ENCODE results near the gene SEPTIN11. TPM values are rescaled to one million over a fixed set of nuclear protein-coding genes. Genes with fewer than 3 reads are reported as not detected.

Gene SEPTIN11
- total and polyA plus RNA-seq, 2 of the 4 experiments (the other 2 are of a cell fraction) = 267 to 573 TPM

DNA sequence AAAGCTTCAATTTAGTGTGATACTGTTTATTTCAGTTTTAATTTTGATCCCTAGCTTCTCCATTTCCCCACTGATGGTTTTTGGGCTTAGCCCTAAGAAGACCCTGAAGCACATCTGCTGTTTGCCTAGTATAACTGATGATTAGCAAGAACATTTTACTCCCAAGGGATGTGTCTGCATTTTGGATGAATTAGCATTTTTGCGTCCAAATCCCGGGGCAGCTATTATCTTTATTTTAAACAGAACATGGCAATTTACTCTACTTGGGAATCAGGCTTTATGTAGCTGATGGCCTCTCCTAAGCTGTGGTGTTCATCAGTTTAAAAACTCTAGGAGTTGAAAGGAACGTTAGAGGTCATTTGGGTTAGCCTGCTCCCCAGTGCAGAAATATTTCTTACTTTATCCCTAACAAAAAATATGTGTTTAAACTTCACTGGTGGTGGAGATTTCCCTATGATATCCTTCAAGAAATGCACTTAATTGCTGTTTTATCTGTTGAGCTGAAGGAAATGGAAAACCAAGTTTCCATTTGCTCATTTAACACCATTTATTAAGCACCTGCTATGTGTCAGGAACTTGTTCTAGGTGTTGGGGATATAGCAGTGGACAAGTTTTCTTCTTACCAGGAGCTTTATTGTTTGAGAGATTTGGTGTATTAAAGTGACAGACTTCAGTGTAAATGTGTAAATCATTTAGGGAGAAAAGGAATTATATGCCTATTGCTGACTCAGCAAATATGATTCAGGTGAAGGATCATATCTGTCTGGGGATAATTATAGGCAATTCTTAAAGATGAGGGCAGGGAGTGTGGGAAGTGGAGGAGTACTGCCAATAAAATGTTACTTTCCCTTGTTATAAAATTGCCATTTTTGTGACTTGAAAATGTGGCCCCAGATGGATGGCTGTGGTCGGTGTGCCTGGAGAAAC lies 3.4 kb downstream of the SEPTIN11 start:
- no TSS peak for BruUV-seq (replicated peaks)

More for the DNA sequence above, 3.4 kb downstream of the SEPTIN11 start:
- H3K4ac ChIP-seq (ENCODE audit: low read depth, low read length) = no peak overlapping the region
- H4K8ac ChIP-seq (ENCODE audit: low read depth in 2 of 2, low read length in 2 of 2) = no peak overlapping the region
- intact Hi-C loops (cut with micrococcal nuclease) = loop anchor here (5.0 kb wide), 2 partner anchors 69 to 204 kb away; partner anchors contain the start of gene CCNG2
- H3K27me3 ChIP-seq (ENCODE audit: control insufficient read depth, insufficient read depth, low read length) = no peaks in the 10 kb centered on the region
- peaks cover 5% of the 10 kb centered on the region for H3K36me3 ChIP-seq (ENCODE audit: control insufficient read depth, insufficient read depth, low read length)
- peaks cover 23% of the 10 kb centered on the region for H3K9me1 ChIP-seq (ENCODE audit: insufficient read depth, low read length)
- ATAC-seq (ENCODE audit: low read depth) (no peak), DNase-seq (no peak)
- peak overlapping the region; percentile 27; the same call in 1 of the 2 replicates for H3K14ac ChIP-seq (replicated peaks; ENCODE audit: low read depth, low read length)
- in situ Hi-C loops (cut with MboI; ENCODE audit: low sequenced_read_pairs) = loop anchor here (10.0 kb wide), 1 partner anchor 72 kb away; no protein-coding TSS in a partner anchor
- peak overlapping the region; percentile 92 for H3K4me2 ChIP-seq (ENCODE audit: low read depth, low read length)
- H3K9me3 ChIP-seq (ENCODE audit: control insufficient read depth, insufficient read depth, low read length) = no peaks in the 10 kb centered on the region
- peak overlapping the region; percentile 12 for H2BK5ac ChIP-seq (ENCODE audit: low read depth, low read length, poor library complexity, severe bottlenecking)
- peaks cover 77% of the 10 kb centered on the region for H4K20me1 ChIP-seq (ENCODE audit: insufficient read depth, low read length)
- no peak for TF ChIP-seq CHD1 (IDR thresholded peaks at IDR 0.05; ENCODE audit: low read depth, low read length)
- TF ChIP-seq MAFK (IDR thresholded peaks at IDR 0.05; ENCODE audit: low read depth, low read length) = peak; percentile 100
- TF ChIP-seq BHLHE40 (IDR thresholded peaks at IDR 0.05; ENCODE audit: low read depth, low read length) = no peak
- TF ChIP-seq NFE2L2 (IDR thresholded peaks at IDR 0.05; ENCODE audit: low read depth, low read length) = no peak
- TF ChIP-seq, protein P1, sequence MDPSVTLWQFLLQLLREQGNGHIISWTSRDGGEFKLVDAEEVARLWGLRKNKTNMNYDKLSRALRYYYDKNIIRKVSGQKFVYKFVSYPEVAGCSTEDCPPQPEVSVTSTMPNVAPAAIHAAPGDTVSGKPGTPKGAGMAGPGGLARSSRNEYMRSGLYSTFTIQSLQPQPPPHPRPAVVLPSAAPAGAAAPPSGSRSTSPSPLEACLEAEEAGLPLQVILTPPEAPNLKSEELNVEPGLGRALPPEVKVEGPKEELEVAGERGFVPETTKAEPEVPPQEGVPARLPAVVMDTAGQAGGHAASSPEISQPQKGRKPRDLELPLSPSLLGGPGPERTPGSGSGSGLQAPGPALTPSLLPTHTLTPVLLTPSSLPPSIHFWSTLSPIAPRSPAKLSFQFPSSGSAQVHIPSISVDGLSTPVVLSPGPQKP (IDR thresholded peaks at IDR 0.05; ENCODE audit: borderline replicate concordance, low read depth, low read length) = no peak
- no CpG with 5 or more reads among the region's 4 CpGs for WGBS, 2 experiments (ENCODE audit: extremely low coverage in 2 of 2, insufficient read length in 1 of 2)
- H4K91ac ChIP-seq (ENCODE audit: insufficient read depth, low read depth, low read length) = no peak overlapping the region
- no peak overlapping the region for H2AK9ac ChIP-seq (replicated peaks; ENCODE audit: low read depth, low read length, poor library complexity)
- H2BK15ac ChIP-seq (ENCODE audit: low read depth, low read length) = no peak overlapping the region
- dilution Hi-C loops (cut with HindIII; ENCODE audit: low sequenced_read_pairs, unreplicated experiment) = no loop called here
- H4K5ac ChIP-seq (ENCODE audit: low read depth, low read length) = no peak overlapping the region
- ChIA-PET CTCF (interaction anchor here (0.6 to 1.4 kb wide), 3 partner anchors 94 to 180 kb away, joined by 3 to 8 read pairs (median 3); no protein-coding TSS in a partner anchor), POLR2A (ENCODE audit: unreplicated experiment) (interaction anchor here (0.6 to 0.9 kb wide), 2 partner anchors 39 to 135 kb away, joined by 4 read pairs; no protein-coding TSS in a partner anchor)
- no peak overlapping the region for H2AFZ ChIP-seq (replicated peaks; ENCODE audit: low read length, poor library complexity)
- H3K79me1 ChIP-seq (ENCODE audit: low read depth in 1 of 2, low read length in 2 of 2) = peaks cover 0 to 56% of the 10 kb centered on the region in 2 experiments
- H3K23ac ChIP-seq (ENCODE audit: low read depth, low read length) = peak overlapping the region; percentile 55
- H2BK120ac ChIP-seq (ENCODE audit: low read depth, low read length) = no peak overlapping the region
- H3K18ac ChIP-seq (ENCODE audit: low read depth, low read length) = 0 out of 2 replicates have a peak overlapping the region, but pooled peaks have one; percentile 10
- H3K4me1 ChIP-seq (ENCODE audit: control insufficient read depth, insufficient read depth, low read length) = peaks cover 18% of the 10 kb centered on the region
- H3K4me3 ChIP-seq (ENCODE audit: insufficient read depth, low read depth, low read length) = peak overlapping the region; percentile 16; the same call in 1 of the 2 replicates
- no peak overlapping the region; the same call in 1 of the 2 replicates for H3K27ac ChIP-seq (ENCODE audit: insufficient read depth, low read length)
- H2BK20ac ChIP-seq (ENCODE audit: low read depth, low read length) = no peak overlapping the region
- H3K9ac ChIP-seq (ENCODE audit: low read depth, low read length) = peak overlapping the region; percentile 35; the same call in 1 of the 2 replicates
- peak overlapping the region; percentile 22; the same call in 1 of the 2 replicates for H3K56ac ChIP-seq (ENCODE audit: extremely low read depth, insufficient read depth, low read length)
- H2AK5ac ChIP-seq (ENCODE audit: low read depth, low read length) = no peak overlapping the region

Measured in IMR-90 (cell line).